WTC11 (cell line): ENCODE measurements around the gene NEUROD1.

ENCODE experiments used
- KAT7 ChIP-seq: sonication (generic); formaldehyde crosslinking; IDR thresholded peaks from 2 replicates; pipeline ENCODE4 v1.8.1; 2023; ENCODE audit warnings: missing genetic modification reagents, mild to moderate bottlenecking, borderline replicate concordance
- SP1 ChIP-seq: sonication (generic); formaldehyde crosslinking; conservative IDR thresholded peaks from 2 replicates; pipeline ENCODE4 v1.8.1; 2022; ENCODE audit warnings: missing genetic modification reagents
- TF ChIP-seq, protein P1 (sequence below): fragments of 200-600 bp; IDR thresholded peaks from 2 replicates; pipeline ENCODE4 v1.8.0; 2022; ENCODE audit warnings: antibody characterized with exemption

DNA sequence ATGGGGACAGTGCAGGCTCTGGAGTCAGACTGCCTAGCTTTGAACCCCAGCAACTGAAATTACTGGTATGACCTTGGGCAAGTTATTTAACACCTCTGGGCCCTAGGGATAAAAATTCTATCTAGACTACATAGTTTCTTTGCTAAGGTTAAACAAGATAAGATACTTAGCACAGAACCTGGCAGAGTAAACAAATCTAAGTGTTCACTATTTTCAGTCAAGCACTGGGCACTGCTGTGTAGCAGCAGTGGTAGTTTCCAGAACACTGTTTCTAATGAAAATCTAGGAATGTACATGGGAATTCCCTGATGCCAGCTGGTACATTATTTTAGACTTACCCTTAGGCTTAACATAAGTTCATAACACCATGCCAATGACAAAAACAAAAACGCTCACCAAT is 40.6 kb downstream of the NEUROD1 start:
- TF ChIP-seq, protein P1, sequence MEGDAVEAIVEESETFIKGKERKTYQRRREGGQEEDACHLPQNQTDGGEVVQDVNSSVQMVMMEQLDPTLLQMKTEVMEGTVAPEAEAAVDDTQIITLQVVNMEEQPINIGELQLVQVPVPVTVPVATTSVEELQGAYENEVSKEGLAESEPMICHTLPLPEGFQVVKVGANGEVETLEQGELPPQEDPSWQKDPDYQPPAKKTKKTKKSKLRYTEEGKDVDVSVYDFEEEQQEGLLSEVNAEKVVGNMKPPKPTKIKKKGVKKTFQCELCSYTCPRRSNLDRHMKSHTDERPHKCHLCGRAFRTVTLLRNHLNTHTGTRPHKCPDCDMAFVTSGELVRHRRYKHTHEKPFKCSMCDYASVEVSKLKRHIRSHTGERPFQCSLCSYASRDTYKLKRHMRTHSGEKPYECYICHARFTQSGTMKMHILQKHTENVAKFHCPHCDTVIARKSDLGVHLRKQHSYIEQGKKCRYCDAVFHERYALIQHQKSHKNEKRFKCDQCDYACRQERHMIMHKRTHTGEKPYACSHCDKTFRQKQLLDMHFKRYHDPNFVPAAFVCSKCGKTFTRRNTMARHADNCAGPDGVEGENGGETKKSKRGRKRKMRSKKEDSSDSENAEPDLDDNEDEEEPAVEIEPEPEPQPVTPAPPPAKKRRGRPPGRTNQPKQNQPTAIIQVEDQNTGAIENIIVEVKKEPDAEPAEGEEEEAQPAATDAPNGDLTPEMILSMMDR, result no peak
- TF ChIP-seq KAT7 (CRISPR knock-in tag), result no peak
- TF ChIP-seq SP1 (CRISPR knock-in tag), result no peak
